ENCODE measurements around the gene GNGT1.

The GNGT1 gene

DNA sequence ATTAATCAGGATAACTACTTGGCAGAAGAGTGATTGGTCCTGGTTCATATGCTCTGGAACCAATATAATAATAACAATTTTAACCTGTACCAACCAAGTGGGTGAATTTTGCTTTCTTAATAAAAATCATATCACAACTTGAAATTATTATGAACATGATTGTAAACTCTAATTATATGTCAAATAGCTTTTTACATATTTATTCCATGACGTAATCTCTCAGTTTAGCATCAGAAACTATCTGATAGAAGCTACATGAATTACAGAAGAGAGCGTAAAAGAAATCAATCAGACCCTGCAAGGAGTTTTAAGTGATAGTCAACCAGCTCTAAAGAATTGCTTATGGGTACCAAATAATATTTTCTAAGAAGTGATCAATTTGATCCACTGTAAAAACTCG lies 25.3 kb downstream of the GNGT1 start:
- Histone ChIP-seq H2BK12ac (ENCODE audit: low read length) (no peak overlapping the region), H3K4me3 (ENCODE audit: low read length in 2 of 2) (no peak overlapping the region), H2BK5ac (ENCODE audit: low read length) (no peak overlapping the region), H3K14ac (ENCODE audit: low read length) (no peak overlapping the region), H3K27ac (replicated peaks; ENCODE audit: low read length) (no peak overlapping the region), H3K9me3 (replicated peaks in 1 of 2; ENCODE audit: control insufficient read depth in 2 of 2, insufficient read depth in 1 of 2, low read depth in 1 of 2, low read length in 2 of 2) (no peaks in the 10 kb centered on the region), H3K79me1 (ENCODE audit: low read depth, low read length) (no peaks in the 10 kb centered on the region), H3K4ac (ENCODE audit: low read length) (no peak overlapping the region), H2BK120ac (ENCODE audit: low read depth, low read length) (no peak overlapping the region), H2BK15ac (ENCODE audit: low read length) (no peak overlapping the region), H3K27me3 (ENCODE audit: control insufficient read depth in 3 of 3, insufficient read depth in 3 of 3, low read depth in 1 of 3, low read length in 3 of 3) (no peaks in the 10 kb centered on the region), H3K9ac (ENCODE audit: low read depth, low read length, poor library complexity) (no peak overlapping the region), H3K4me1 (ENCODE audit: control insufficient read depth in 2 of 2, insufficient read depth in 1 of 2, low read depth in 1 of 2, low read length in 2 of 2) (no peaks in the 10 kb centered on the region), H4K8ac (ENCODE audit: low read depth, low read length) (no peak overlapping the region), H3K18ac (ENCODE audit: low read length) (no peak overlapping the region), H3K23ac (ENCODE audit: low read depth, low read length, poor library complexity) (no peak overlapping the region), H3K36me3 (replicated peaks in 1 of 2; ENCODE audit: control insufficient read depth in 2 of 2, insufficient read depth in 2 of 2, low read length in 2 of 2) (peaks cover 0 to 18% of the 10 kb centered on the region in 2 donors), H2AFZ (ENCODE audit: low read length) (no peak overlapping the region), H2AK5ac (ENCODE audit: low read depth, low read length) (no peak overlapping the region), H3K4me2 (ENCODE audit: insufficient read depth, low read length, poor library complexity, severe bottlenecking) (no peak overlapping the region), H4K91ac (ENCODE audit: low read depth, low read length, poor library complexity) (no peak overlapping the region)
- no peak for DNase-seq (ENCODE audit: low spot score)
- WGBS, 2 donors (ENCODE audit: extremely low coverage in 2 of 2, insufficient read length in 2 of 2, insufficient replicate concordance in 1 of 2): no CpG with 5 or more reads among the region's 3 CpGs

GRCh38 chr7:93933156-93933555 lies 26.8 kb downstream of the GNGT1 start:
- Histone ChIP-seq H3K9ac (ENCODE audit: low read depth, low read length, poor library complexity) (no peak overlapping the region), H3K4me2 (ENCODE audit: insufficient read depth, low read length, poor library complexity, severe bottlenecking) (no peak overlapping the region), H3K4me3 (ENCODE audit: low read length in 2 of 2) (no peak overlapping the region), H2BK12ac (ENCODE audit: low read length) (no peak overlapping the region), H3K23ac (ENCODE audit: low read depth, low read length, poor library complexity) (no peak overlapping the region), H3K18ac (ENCODE audit: low read length) (no peak overlapping the region), H2BK120ac (ENCODE audit: low read depth, low read length) (no peak overlapping the region), H3K36me3 (replicated peaks in 1 of 2; ENCODE audit: control insufficient read depth in 2 of 2, insufficient read depth in 2 of 2, low read length in 2 of 2) (peaks cover 0 to 3% of the 10 kb centered on the region in 2 donors), H2AFZ (ENCODE audit: low read length) (no peak overlapping the region), H2BK15ac (ENCODE audit: low read length) (no peak overlapping the region), H2AK5ac (ENCODE audit: low read depth, low read length) (no peak overlapping the region), H3K9me3 (replicated peaks in 1 of 2; ENCODE audit: control insufficient read depth in 2 of 2, insufficient read depth in 1 of 2, low read depth in 1 of 2, low read length in 2 of 2) (no peaks in the 10 kb centered on the region), H3K14ac (ENCODE audit: low read length) (no peak overlapping the region), H3K27ac (replicated peaks; ENCODE audit: low read length) (no peak overlapping the region), H3K27me3 (ENCODE audit: control insufficient read depth in 3 of 3, insufficient read depth in 3 of 3, low read depth in 1 of 3, low read length in 3 of 3) (no peaks in the 10 kb centered on the region), H4K91ac (ENCODE audit: low read depth, low read length, poor library complexity) (no peak overlapping the region), H3K4me1 (ENCODE audit: control insufficient read depth in 2 of 2, insufficient read depth in 1 of 2, low read depth in 1 of 2, low read length in 2 of 2) (no peaks in the 10 kb centered on the region), H2BK5ac (ENCODE audit: low read length) (no peak overlapping the region), H3K4ac (ENCODE audit: low read length) (no peak overlapping the region), H4K8ac (ENCODE audit: low read depth, low read length) (no peak overlapping the region), H3K79me1 (ENCODE audit: low read depth, low read length) (no peaks in the 10 kb centered on the region)
- no CpG with 5 or more reads among the region's 3 CpGs for WGBS, 2 donors (ENCODE audit: extremely low coverage in 2 of 2, insufficient read length in 2 of 2, insufficient replicate concordance in 1 of 2)
- no peak for DNase-seq (ENCODE audit: low spot score)

GRCh38 chr7:93935102-93935501 lies 28.7 kb downstream of the GNGT1 start:
- Histone ChIP-seq H3K4ac (ENCODE audit: low read length) (no peak overlapping the region), H4K91ac (ENCODE audit: low read depth, low read length, poor library complexity) (no peak overlapping the region), H3K36me3 (replicated peaks in 1 of 2; ENCODE audit: control insufficient read depth in 2 of 2, insufficient read depth in 2 of 2, low read length in 2 of 2) (no peaks in the 10 kb centered on the region), H3K4me3 (ENCODE audit: low read length in 2 of 2) (no peak overlapping the region), H3K18ac (ENCODE audit: low read length) (no peak overlapping the region), H3K23ac (ENCODE audit: low read depth, low read length, poor library complexity) (no peak overlapping the region), H2AK5ac (ENCODE audit: low read depth, low read length) (no peak overlapping the region), H4K8ac (ENCODE audit: low read depth, low read length) (no peak overlapping the region), H3K4me1 (ENCODE audit: control insufficient read depth in 2 of 2, insufficient read depth in 1 of 2, low read depth in 1 of 2, low read length in 2 of 2) (no peaks in the 10 kb centered on the region), H2BK15ac (ENCODE audit: low read length) (no peak overlapping the region), H3K4me2 (ENCODE audit: insufficient read depth, low read length, poor library complexity, severe bottlenecking) (no peak overlapping the region), H2BK5ac (ENCODE audit: low read length) (no peak overlapping the region), H3K27ac (replicated peaks; ENCODE audit: low read length) (no peak overlapping the region), H2BK12ac (ENCODE audit: low read length) (no peak overlapping the region), H2BK120ac (ENCODE audit: low read depth, low read length) (no peak overlapping the region), H3K27me3 (ENCODE audit: control insufficient read depth in 3 of 3, insufficient read depth in 3 of 3, low read depth in 1 of 3, low read length in 3 of 3) (no peaks in the 10 kb centered on the region), H3K9me3 (replicated peaks in 1 of 2; ENCODE audit: control insufficient read depth in 2 of 2, insufficient read depth in 1 of 2, low read depth in 1 of 2, low read length in 2 of 2) (no peaks in the 10 kb centered on the region), H2AFZ (ENCODE audit: low read length) (no peak overlapping the region), H3K14ac (ENCODE audit: low read length) (no peak overlapping the region), H3K9ac (ENCODE audit: low read depth, low read length, poor library complexity) (no peak overlapping the region), H3K79me1 (ENCODE audit: low read depth, low read length) (no peaks in the 10 kb centered on the region)
- no CpG with 5 or more reads among the region's 2 CpGs for WGBS, 2 donors (ENCODE audit: extremely low coverage in 2 of 2, insufficient read length in 2 of 2, insufficient replicate concordance in 1 of 2)
- no peak for DNase-seq (ENCODE audit: low spot score)

DNA sequence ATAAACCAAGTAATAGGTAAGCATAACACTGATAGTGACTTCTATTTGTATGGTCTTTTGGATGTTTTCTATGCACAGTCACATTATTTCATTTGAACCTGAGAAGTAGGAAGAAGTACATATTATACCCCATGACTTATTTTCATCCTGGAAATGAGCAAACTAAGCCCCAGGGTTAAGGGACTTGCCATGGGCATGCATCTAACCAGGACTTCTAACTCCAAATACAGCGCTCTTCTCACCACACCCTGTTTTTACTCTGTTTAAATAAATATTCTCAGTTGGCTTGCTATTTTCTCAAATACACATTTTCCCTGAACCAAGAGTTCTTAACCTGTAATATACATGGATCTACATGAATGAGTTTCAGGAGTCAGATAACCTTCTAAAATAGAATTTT lies 31.5 kb downstream of the GNGT1 start:
- no peak overlapping the region for H3K4me3 ChIP-seq (ENCODE audit: low read length in 2 of 2)
- no peak overlapping the region for H2BK15ac ChIP-seq (ENCODE audit: low read length)
- no peak for DNase-seq (ENCODE audit: low spot score)
- no peak overlapping the region for H2BK120ac ChIP-seq (ENCODE audit: low read depth, low read length)
- H3K23ac ChIP-seq (ENCODE audit: low read depth, low read length, poor library complexity): no peak overlapping the region
- H3K79me1 ChIP-seq (ENCODE audit: low read depth, low read length): no peaks in the 10 kb centered on the region
- H3K4me2 ChIP-seq (ENCODE audit: insufficient read depth, low read length, poor library complexity, severe bottlenecking): no peak overlapping the region
- no peak overlapping the region for H3K4ac ChIP-seq (ENCODE audit: low read length)
- no peaks in the 10 kb centered on the region for H3K36me3 ChIP-seq (replicated peaks in 1 of 2; ENCODE audit: control insufficient read depth in 2 of 2, insufficient read depth in 2 of 2, low read length in 2 of 2)
- H3K27ac ChIP-seq (replicated peaks; ENCODE audit: low read length): no peak overlapping the region
- no peak overlapping the region for H3K18ac ChIP-seq (ENCODE audit: low read length)
- H3K9ac ChIP-seq (ENCODE audit: low read depth, low read length, poor library complexity): no peak overlapping the region
- H2BK12ac ChIP-seq (ENCODE audit: low read length): no peak overlapping the region
- WGBS, 2 donors (ENCODE audit: extremely low coverage in 2 of 2, insufficient read length in 2 of 2, insufficient replicate concordance in 1 of 2): no CpG with 5 or more reads among the region's 1 CpG
- no peak overlapping the region for H4K91ac ChIP-seq (ENCODE audit: low read depth, low read length, poor library complexity)
- H2AFZ ChIP-seq (ENCODE audit: low read length): no peak overlapping the region
- H3K4me1 ChIP-seq (ENCODE audit: control insufficient read depth in 2 of 2, insufficient read depth in 1 of 2, low read depth in 1 of 2, low read length in 2 of 2): no peaks in the 10 kb centered on the region
- H4K8ac ChIP-seq (ENCODE audit: low read depth, low read length): no peak overlapping the region
- H3K27me3 ChIP-seq (ENCODE audit: control insufficient read depth in 3 of 3, insufficient read depth in 3 of 3, low read depth in 1 of 3, low read length in 3 of 3): no peaks in the 10 kb centered on the region
- no peak overlapping the region for H2BK5ac ChIP-seq (ENCODE audit: low read length)
- no peak overlapping the region for H3K14ac ChIP-seq (ENCODE audit: low read length)
- H2AK5ac ChIP-seq (ENCODE audit: low read depth, low read length): no peak overlapping the region
- no peaks in the 10 kb centered on the region for H3K9me3 ChIP-seq (replicated peaks in 1 of 2; ENCODE audit: control insufficient read depth in 2 of 2, insufficient read depth in 1 of 2, low read depth in 1 of 2, low read length in 2 of 2)

Data from neuronal stem cell (in vitro differentiated cells).